DMS79 treated with DMSO at 0.1 percent for 48 hours (cell line): ENCODE data around the gene ZFP69.
"Not testable (repeated sequence)": the region's sequence is repeated elsewhere in the genome, so short reads cannot be mapped to it uniquely, and the experiment has no call there.

Experiments
- DNase-seq: peaks from one replicate; lab custom pipeline; 2025; lab: John Stamatoyannopoulos, UW

Gene ZFP69

DNA sequence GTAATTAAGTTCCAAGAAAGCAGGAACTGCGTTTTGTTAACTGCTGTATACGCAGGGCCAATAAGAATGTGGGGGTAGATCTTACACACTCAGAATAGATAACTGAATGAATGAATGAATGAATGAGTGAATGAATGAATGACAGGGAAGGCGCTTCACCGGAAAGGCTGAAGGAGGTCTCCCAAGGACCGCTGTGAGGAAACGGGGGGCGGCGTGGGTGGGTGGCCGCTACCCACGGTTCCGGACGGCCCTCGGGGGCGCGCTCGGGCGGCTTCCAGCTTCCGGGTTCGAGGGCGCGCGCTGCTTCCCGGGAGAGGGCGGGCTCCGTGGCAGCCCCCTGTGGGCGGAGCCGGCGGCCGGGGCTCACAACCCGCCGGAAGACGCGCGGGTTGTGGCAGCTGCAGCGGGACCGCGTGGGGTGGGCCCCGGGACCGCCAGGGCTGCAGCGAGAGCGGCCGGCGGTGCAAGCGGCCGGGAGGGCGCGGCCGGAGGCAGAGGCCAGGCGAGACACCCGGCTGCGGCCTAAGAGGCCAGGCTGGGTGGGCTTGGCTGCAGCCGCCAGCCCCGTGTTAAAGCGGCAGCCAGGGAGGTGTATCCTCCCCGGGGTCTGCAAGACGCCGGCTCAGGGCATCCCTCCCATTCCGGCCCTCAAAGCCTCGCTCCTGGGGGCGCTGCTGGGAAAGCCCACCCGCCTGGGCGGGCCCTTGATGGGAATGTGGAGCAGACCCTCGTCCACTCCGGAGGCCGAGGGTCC, at the start of gene ZFP69:
TSS of gene ZFP69 (plus strand) at position 367 of the 754 bp plus-strand sequence. CDS start 2,072 bp downstream, outside the sequence.
- DNase-seq = peak; percentile 50

DNA sequence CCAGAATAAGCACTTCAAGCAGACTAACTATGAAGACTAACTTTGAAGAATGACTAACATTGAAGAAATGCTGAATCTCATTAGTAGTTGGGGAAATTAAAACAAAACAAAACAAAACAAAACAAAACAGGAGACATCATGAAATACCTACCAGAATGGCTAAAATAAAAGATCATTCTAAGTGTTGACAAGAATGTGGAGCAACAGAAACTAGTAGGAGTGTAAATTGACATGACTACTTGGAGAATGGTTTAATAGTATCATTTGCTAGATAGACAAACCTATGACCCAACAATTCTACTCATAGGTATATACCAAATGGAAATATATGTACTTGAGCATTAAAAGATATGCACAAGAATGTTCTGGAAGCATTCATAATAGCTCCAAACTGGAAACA, 45.7 kb upstream of the ZFP69 start:
- DNase-seq = no peak

DNA sequence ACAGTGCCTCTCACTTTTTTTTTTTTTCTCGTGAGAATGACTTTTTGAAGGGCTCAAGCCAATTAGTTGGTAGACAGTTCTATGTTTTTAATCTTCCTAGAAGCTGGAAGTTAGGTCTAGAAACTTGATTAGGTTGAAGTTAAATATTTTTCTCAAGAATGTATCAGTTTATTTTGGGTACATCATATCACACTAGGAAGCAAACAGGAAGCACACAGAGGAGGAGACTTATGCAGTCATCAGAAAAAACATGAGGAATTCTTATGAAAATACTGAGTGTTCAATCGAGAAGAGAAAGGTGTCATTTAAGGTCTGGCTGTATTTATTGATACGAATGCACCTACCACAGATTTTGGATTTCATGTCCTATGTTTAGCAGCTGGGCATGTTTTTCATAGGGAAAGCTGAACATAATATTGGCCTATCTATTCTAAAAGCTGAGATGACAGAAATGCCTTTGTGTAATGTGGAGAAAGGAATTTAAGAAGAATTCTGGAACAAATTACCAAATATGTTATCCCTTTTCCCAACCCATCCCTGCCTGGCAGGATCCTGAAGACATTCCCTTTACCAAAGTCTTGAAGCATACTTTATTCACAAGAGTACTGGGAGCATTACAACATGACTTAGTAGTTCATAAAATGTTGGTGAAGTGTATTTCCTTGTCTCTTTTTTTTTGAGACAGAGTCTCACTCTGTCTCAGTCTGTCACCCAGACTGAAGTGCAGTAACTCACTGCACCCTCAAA, 44.3 kb upstream of the ZFP69 start:
- no peak for DNase-seq

DNA sequence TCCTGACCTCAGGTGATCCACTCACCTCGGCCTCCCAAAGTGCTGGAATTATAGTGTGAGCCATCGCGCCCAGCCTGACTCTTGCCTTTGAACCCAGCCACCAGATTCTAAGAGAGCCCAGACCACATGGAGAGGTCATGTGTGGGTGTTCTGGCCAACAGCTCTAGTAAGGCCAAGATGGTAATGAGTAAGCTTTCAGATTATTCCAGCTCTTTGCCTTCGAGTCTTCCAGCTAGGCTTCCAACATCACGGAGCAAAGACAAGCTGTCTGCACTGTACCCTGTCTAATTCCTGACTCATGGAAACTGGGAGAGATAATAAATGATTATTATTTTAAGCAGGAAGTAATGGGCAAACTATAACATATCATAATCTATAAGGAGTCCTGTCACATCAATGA, 41.6 kb upstream of the ZFP69 start:
- DNase-seq = no peak

DNA sequence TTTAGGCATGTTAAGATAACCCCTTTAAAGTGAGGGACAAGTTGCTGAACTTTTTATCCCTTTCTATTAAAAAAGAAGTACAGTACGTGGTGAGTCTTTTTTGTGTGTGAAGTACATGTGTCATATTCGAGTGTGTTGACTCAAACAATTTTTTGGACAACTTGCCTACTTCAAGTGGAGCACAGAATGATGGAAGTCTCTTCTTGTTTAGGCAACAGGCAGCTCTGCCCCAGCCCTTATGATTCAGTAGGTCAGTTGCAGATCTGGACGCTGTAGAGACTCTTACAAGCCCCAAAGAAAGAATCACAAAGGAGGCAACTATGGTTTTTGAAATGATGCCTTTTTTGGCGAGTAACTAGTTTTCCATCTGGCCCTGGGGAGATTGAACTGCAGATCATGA, 41.2 kb upstream of the ZFP69 start:
- no peak for DNase-seq

DNA sequence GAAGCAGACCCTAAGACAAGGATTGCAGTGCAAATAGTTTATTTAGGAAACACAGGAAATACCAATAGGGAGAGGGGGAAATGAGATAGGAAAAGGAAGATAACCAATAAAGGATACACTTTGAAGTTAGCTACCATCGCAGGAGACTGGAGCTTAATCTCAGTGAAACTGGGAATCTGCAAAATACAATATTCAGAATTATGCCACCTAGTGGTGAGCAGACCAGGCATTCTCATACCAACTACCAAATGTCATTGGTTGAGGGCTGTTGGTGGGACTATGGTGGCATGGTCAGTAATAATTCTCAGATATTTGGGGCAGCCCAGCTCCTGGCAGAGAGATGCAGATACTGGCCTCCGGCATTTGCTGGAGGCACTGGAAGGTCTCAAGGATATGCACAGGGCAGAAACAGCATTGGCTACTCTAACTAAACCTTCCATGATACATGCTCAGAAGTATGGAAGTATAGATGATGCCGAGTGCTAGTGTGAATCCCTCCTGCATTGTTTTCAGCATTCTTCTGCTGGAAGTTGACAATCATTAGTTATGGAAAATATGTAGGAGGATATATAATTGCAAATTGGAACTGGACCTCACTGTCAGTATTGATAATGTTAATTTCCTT, 38.6 kb upstream of the ZFP69 start:
- no peak for DNase-seq

DNA sequence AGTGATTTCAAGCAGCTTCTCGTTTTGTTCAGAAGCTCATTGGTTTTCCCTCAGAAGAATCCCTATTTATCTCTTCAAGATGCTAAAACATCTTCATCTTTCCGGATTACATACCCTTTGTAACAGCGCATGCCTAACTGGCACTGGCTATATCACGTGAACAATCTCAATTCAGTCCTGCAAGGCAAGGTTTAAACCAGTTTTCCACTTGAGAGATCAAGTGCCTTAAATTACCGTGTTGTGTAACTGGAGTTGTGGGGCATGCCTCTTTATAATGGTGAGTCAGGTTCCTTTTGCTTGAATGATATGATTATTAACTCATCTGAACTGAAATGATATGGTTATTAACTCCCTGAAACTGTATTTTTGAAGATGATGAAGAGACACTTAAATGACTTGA, 37.8 kb upstream of the ZFP69 start:
- peak; percentile 23 for DNase-seq

DNA sequence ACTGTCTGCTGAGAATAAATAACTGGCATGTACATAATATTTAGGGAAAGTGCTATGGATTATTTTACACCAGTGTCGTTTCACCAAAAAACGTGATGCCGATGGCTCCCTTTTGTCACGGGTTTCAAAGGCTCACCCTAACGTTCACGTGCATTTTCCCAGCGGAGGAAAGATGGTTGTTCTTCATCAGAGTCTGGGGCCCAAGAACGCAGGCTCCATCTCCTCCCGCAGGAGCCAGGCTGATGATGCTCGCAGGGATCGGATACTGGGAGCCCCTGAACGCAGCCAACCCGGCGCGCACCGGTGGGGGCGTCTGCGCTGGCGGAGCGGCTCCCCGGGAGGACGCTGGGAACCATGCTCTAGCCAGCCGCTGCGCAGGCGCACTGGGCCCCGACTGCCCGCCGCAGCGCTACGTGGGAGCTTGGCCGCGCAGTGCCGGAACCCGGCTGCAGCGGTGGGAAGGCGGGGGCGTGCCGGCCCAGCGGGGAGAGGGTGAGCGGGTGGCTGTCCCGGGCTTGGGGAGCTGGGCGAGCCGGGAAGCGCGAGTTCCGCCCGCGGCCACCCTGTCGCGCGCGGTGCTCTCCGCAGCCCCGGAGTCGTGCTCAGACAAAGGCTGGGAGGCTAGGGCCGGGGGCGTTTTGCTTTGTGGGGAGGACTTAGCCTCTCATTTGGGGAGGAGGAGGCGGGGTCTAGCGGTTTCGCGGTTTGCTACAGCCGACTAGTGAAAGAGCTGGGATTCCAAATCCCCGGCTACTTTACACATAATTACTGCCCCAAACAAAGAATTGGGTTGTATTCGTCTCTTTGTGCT, 27.2 kb upstream of the ZFP69 start, which contains the start of gene ZFP69B:
TSS of gene ZFP69B (plus strand) at position 793 of the 811 bp plus-strand sequence. CDS start 486 bp downstream, outside the sequence.
- peak; percentile 93 for DNase-seq

DNA sequence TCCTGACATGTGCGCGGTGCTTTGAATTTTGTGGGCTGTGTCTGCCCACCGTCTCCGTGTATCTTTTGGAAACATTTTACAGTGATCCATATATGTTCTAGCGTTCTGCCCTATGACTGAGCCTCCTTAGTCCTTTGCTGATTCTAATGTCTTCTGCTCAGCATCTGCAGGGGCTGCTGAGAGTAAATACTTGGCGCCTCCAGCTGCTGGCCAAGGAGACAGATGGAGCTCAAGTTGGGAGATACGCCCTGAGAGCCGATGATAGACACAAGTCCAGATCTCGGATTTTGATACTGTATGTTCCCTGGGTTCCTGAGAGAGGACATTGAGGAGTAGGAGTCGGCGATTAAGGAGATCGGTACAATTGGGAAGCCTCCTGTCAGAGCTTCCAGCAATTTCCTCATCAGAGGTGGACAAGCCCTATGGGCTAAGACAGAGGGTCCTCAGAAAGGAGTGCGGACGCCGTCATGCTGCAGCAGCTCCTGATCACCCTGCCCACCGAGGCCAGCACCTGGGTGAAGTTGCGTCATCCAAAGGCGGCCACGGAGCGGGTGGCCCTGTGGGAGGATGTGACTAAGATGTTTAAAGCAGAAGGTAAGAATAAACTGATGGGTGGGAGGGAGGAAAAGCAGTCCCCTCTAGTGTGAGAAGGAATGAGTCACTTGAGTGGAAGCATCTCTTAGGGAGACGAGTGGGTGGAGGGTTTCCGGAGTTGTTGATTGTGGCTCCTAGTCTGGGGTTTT, 26.4 kb upstream of the ZFP69 start:
- peak; percentile 82 for DNase-seq

DNA sequence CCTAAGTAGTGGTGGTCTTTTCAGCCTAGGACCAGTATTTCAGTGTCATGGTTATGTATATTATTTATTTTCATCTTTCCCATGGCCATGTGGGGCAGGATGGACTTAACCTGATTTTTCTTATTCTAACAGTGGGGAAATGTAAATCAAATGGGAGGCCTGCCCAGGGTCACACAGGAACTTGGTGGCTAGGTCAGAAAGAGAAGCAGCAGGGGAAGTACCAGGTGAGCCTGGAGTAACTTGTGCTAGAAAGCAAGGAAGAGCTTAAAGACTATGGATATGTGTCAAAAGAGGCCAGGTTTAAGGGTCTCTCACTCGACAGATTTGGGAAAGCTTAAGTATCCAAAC, 25.9 kb upstream of the ZFP69 start:
- DNase-seq = peak; percentile 51

DNA sequence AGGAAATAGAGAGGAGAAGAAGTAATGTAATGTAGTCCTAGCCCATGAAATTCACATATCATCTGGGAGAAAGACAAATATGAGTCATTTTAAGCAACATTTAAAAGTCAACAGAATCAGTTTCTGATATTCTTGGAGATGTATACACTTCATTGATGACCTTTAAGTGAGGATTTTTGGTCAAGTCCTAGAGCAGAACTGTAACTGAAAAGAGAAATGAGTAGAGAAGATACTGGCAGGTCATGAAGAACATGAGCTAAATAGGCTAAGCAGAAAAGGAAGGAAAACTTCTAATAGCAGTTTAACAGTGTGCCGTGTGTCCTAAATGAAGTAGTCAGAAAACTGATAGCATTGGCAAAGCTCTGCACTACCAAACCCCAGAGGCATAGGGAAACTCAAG, 22.2 kb upstream of the ZFP69 start:
- no peak for DNase-seq

DNA sequence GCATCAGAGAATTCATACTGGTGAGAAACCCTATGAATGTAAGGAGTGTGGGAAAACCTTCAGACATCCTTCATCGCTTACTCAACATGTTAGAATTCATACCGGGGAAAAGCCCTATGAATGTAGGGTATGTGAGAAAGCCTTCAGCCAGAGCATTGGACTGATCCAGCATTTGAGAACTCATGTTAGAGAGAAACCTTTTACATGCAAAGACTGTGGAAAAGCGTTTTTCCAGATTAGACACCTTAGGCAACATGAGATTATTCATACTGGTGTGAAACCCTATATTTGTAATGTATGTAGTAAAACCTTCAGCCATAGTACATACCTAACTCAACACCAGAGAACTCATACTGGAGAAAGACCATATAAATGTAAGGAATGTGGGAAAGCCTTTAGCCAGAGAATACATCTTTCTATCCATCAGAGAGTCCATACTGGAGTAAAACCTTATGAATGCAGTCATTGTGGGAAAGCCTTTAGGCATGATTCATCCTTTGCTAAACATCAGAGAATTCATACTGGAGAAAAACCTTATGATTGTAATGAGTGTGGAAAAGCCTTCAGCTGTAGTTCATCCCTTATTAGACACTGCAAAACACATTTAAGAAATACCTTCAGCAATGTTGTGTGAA, 14.0 kb upstream of the ZFP69 start:
- no peak for DNase-seq

DNA sequence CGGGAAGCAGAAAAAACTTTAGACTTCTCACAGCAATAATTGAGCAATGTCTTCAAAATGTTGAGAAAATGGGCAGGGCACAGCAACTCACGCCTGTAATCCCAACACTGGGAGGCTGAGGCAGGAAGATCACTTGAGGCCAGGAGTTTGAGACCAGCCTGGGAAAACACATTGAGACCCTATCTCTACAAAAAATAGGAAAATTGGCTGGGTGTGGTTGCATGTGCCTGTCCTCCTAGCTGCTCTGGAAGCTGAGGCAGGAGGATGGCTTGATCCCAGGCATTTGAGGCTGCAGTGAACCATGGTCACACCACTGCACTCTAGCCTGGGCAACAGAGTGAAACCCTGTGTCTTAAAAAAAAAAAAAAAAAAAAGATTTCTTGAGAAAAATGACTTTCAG, 7.8 kb upstream of the ZFP69 start:
- DNase-seq = no peak

DNA sequence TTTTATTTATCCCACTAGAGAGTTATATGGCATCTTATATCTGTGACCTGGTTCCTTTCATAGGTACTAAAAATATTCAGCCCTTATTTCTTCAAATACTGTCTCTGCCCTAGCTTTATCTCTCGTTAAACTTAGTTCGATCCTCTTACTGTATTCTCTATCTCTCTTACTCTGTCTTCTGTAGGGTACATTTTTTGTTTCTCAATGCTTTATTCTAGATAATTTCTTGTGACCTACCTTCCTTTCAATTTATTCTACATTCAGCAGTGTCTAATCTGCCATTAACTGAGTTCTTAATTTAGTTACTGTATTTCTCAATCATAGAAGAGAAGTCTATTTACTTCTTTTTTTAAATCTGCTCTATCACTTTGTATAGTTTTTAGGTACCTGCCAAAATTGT, 1.8 kb upstream of the ZFP69 start:
- no peak for DNase-seq

DNA sequence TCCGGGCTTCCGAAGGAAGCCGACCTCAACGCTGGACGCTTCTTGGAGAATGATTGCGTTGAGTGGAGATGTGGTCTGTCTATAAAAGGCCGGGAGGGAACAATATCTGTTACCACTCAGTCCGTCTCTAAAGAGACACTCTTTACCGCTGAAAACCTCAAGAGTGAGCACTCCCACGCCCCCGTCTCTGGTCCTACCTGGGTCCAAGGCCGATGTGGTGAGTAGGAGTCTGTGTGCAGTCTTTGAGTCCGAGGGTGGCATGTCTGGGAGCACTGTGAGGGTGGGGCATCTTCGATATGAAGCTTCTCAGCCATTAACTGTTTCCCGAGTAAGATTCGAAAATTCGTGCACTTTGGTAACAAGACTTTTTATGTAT, 576 bp downstream of the ZFP69 start:
- DNase-seq = peak; percentile 35

DNA sequence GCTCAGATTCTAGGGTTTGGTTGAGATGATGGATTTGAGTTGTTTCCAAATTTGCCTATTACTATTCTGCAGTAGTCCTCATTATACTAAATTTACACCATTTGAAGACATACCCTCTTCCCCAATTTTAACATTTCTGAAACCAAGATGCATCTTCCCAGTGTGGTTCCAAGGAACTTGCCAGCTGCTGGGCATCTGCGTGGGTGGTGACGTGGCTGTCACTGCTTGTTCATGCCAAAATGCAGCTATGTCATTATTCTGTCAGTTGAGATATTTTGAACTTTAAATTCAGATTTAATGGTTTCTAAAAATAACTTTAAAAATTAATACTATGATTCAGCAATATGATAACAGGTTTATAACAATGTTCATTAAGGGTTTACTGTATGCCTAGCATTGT, 1.2 kb downstream of the ZFP69 start:
- DNase-seq = no peak

DNA sequence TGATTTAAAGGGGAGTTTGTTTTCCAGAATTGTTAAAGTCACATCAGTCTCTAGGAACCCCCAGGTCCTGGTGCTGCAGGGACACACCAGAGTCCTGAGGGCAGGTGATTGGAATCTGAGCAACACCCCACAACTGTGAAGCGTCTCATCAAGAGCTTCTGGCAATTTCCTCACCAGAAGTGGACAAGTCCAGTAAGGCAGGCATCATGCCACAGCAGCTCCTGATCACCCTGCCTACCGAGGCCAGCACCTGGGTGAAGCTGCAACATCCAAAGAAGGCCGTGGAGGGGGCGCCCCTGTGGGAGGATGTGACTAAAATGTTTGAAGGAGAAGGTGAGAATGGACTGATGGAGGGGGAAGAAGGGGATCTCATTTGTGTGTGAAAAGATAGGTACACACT, 2.1 kb downstream of the ZFP69 start:
- DNase-seq = no peak

DNA sequence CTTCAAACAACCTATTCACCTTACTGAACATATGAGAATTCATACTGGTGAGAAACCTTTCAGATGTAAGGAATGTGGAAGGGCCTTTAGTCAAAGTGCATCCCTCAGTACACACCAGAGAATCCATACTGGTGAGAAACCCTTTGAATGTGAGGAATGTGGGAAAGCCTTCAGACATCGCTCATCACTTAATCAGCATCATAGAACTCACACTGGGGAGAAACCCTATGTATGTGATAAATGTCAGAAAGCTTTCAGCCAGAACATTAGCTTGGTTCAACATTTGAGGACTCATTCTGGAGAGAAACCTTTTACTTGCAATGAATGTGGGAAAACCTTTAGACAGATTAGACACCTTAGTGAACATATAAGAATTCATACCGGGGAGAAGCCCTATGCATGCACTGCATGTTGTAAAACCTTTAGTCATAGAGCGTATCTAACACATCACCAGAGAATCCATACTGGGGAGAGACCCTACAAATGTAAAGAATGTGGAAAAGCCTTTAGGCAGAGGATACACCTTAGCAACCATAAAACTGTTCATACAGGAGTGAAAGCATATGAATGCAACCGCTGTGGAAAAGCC, 18.3 kb downstream of the ZFP69 start:
- DNase-seq = no peak

DNA sequence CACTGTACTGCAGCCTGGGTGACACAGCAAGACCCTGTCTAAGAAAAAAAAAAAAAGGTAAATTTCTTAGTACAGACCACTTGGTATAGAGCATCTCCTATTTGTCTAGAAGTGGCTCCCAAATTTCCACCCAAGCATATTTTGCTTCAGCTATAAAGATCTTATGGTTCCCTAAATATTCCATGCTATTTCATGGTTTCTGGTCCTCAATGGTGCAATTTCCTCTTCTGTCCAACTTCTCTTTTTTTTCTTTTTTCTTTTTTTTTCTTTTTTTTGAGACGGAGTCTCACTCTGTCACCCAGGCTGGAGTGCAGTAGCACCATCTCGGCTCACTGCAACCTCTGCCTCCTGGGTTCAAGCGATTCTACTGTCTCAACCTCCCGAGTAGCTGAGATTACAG, 25.6 kb downstream of the ZFP69 start:
- not testable (repeated sequence) for DNase-seq

DNA sequence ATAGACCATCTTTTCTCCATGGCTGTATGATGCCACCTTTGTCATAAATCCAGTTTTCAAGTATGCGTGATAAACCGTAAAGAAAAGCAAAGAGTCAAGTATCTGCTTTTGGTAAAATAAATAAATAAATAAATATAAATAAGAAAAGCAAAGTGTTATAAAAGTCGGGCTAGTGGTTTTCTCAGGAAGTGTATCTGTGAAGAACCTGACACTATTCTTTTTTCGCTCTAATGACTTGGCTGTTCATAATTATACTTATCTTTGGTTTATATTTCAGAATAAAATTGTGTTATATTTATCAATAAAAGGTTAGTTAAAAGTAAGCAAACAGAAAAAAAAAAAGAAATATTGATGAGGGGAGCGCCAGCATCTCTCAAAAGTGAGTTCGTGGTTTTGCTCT, 30.9 kb downstream of the ZFP69 start:
- no peak for DNase-seq
